AG10803 (cell line): ENCODE measurements around the gene AGFG2.
"Not testable (repeated sequence)": the region's sequence is repeated elsewhere in the genome, so short reads cannot be mapped to it uniquely, and the experiment has no call there.

ENCODE experiments used
- DNase-seq: peaks from one replicate; pipeline ENCODE4 v3.0.0; 2010; ENCODE audit warnings: low read depth
- H3K4me3 ChIP-seq: 2 replicates; pipeline ENCODE4 v1.5.1; 2011; ENCODE audit warnings: mild to moderate bottlenecking, low read length, control low read depth
- TF ChIP-seq, protein P1 (sequence below): conservative IDR thresholded peaks from 2 replicates; pipeline ENCODE4 v1.5.1; 2011; ENCODE audit warnings: mild to moderate bottlenecking, low read length, control low read depth, inconsistent platforms

Gene AGFG2

DNA sequence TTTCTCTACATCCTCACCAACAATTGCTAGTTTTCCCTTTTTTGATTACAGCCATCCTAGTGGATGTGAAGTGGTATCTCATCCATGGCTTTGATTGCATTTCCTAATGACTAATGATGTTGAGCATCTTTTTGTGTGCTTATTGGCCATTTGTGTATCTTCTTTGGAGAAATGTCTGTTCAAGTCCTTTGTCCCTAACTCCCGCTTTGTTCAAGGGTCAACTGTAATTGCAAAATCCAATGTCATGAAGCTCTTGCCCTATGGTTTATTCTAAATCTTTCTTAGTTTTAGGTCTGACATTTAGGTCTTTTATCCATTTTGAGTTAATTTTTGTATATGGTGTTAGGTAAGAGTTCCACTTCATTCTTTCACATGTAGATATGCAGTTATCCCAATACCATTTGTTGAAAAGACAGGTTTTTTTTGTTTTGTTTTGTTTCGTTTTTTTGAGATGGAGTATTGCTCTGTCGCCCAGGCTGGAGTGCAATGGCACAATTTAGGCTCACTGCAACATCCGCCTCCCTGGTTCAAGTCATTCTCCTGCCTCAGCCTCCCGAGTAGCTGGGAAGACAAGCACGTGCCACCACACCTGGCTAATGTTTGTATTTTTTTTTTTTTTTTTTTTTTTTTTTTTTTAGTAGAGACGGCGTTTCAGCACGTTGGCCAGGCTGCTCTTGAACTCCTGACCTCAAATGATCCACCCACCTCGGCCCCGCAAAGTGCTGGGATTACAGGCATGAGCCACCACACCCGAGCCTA lies 10.7 kb upstream of the AGFG2 start:
- not testable (repeated sequence) for DNase-seq

DNA sequence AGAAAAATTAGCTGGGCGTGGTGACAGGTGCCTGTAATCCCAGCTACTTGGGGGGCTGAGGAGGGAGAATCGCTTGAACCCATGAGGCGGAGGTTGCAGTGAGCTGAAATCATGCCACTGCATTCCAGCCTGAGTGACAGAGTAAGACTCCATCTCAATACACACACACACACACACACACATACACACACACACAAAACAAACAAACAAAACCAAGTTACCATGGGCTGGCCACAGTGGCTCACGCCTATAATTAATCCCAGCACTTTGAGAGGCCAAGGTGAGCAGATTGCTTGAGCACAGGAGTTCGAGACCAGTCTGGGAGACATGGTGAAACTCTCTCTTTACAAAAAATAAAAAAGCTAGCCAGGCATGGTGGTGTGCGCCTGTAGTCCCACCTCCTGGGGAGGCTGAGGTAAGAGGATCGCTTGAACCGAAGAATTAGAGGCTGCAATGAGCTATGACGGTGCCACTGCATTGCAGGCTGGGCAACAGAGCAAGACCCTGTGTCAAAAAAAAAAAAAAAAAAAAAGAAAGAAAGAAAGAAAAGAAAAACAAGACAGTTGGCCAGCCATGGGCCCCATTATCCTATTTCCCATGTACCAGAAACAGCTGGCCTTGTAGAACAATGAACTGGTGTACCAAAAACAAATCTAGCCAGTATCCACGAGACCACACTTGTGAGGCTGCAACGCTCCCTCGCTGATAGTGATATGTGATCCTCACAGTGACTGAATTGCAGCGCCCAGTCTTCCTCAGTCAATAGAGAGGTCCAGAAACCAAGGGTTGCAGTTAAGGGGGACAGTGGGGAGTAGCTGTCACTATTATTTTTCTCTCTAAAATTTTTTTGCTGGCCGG lies 6.6 kb upstream of the AGFG2 start:
- no peak for DNase-seq
- TF ChIP-seq, protein P1, sequence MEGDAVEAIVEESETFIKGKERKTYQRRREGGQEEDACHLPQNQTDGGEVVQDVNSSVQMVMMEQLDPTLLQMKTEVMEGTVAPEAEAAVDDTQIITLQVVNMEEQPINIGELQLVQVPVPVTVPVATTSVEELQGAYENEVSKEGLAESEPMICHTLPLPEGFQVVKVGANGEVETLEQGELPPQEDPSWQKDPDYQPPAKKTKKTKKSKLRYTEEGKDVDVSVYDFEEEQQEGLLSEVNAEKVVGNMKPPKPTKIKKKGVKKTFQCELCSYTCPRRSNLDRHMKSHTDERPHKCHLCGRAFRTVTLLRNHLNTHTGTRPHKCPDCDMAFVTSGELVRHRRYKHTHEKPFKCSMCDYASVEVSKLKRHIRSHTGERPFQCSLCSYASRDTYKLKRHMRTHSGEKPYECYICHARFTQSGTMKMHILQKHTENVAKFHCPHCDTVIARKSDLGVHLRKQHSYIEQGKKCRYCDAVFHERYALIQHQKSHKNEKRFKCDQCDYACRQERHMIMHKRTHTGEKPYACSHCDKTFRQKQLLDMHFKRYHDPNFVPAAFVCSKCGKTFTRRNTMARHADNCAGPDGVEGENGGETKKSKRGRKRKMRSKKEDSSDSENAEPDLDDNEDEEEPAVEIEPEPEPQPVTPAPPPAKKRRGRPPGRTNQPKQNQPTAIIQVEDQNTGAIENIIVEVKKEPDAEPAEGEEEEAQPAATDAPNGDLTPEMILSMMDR: no peak

More for the DNA sequence above, 10.7 kb upstream of the AGFG2 start:
- not testable (repeated sequence) for H3K4me3 ChIP-seq

DNA sequence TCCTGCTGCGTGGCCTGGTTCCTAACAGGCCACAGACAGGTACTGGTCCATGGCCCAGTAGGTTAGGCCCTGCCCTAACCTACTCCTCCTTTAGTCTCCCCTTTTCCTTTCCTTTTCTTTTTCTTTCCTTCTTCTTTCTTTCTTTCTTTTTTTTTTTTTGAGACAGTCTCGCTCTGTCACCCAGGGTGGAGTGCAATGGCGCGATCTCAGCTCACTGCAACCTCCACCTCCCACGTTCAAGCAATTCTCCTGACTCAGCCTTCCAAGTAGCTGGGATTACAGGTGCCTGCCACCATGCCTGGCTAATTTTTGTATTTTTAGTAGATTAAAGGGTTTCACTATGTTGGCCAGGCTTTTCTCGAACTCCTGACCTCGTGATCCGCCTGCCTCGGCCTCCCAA lies 3.0 kb upstream of the AGFG2 start:
- H3K4me3 ChIP-seq: not testable (repeated sequence)

More for the DNA sequence above, 6.6 kb upstream of the AGFG2 start:
- H3K4me3 ChIP-seq: no peak overlapping the region

DNA sequence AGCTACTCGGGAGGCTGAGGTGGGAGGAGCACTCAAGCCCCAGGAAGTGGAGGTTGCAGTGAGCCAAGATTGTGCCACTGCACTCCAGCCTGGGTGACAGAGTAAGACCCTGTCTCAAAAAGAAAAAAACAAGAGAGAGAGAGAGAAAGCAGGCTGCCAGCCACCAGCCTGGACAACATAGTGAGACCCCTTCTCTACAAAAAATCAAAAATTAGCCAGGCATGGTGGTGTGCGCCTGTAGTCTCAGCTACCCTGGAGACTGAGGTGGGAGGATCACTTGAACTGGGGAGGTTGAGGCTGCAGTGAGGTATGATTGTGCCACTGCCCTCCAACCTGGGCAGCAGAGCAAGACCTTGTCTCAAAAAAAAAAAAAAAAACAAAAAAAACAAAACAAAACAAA lies 2.3 kb upstream of the AGFG2 start:
- not testable (repeated sequence) for H3K4me3 ChIP-seq, DNase-seq

More for the DNA sequence above, 3.0 kb upstream of the AGFG2 start:
- DNase-seq: not testable (repeated sequence)

DNA sequence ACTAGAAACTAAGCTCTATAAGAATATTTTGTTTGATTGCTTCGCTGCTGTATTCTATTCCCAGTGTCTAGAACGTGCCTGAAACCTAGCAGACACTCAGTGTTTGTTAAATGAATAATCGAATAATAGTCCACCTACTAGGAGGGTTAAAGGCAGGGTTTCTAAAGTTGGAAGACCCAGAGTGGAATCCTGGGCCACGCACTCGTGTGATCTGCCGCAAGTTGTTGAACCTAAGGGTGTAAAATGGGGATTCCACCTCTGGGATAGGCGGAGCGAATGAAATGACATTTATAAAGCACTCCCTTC lies 702 bp upstream of the AGFG2 start:
- peak overlapping the region; percentile 56 for H3K4me3 ChIP-seq

DNA sequence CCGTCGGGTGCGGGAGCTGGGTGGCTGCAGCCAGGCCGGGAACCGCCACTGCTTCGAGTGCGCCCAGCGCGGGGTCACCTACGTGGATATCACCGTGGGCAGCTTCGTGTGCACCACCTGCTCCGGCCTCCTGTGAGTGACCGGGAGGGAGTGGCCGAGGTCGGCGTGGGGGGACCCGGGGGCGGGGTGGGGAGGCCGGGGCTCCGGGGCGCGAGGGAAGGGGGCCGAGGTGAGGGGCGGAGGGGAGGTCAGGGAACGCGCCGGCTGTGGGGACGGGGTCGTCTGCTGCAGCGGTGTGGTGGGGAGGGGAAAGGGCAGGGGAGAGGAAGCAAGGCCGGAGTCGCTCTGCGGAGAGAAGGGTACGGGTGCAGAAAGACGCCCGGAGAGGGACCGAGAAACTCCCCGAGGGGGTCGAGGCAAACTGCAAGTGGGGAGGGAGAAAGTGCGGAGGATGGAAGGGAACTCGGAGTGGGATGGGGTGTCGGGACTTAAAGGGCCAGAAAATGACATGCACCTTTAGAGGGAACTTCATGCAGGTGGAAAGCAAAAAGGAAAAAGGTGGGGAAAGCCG lies 518 bp downstream of the AGFG2 start:
- H3K4me3 ChIP-seq: peak overlapping the region; percentile 75
- no peak for DNase-seq
- TF ChIP-seq, protein P1: no peak

More for the DNA sequence above, 702 bp upstream of the AGFG2 start:
- no peak for DNase-seq
- TF ChIP-seq, protein P1: no peak

DNA sequence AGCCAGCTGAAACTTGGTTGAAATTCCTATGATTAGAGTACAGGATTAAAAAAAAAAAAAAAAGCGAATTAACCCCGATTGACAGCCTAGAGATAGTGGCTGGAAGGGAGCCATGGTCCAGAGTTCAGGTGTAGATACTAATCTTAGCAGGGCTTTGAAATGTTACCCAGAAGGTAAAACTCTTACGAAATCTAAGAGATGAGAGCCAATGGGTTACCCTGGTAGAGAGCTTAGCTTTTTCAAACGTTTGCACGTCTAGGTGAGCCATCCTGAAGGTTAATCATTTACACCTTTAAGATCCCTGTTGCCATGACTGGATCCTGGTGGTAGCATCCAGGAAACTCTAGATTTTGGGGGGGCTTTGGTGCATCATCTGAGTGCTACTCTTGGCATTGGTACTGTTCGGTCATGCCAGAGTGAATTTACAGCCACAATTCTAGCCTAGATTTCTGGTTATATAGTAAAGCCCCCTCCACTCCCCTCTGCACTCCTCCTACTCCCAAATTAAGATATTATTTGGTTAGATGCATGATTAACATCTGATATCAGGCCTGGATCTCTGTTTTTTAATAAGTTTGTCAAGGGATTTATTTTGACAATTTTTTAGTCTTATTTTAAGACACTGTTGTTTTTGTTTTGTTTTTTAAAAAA lies 1.2 kb downstream of the AGFG2 start:
- TF ChIP-seq, protein P1: no peak
- DNase-seq: no peak
- H3K4me3 ChIP-seq: peak overlapping the region; percentile 75; the same call in 1 of the 2 replicates

DNA sequence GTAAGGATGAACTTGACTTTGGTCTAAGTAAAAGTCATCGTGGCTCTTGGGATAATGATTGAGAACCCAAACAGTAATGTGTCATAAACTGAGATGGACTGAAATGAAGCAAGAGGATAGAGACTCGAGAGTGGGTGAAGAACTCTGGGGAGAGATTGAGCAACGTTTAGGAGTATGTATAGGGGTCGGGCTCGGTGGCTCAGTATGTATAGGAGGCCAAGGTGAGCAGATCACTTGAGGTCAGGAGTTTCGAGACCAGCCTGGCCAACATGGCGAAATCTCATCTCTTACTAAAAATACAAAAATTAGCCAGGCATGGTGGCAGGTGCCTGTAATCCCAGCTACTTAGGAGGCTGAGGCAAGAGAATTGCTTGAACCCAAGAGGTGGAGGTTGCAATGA lies 2.3 kb downstream of the AGFG2 start:
- not testable (repeated sequence) for H3K4me3 ChIP-seq, DNase-seq

DNA sequence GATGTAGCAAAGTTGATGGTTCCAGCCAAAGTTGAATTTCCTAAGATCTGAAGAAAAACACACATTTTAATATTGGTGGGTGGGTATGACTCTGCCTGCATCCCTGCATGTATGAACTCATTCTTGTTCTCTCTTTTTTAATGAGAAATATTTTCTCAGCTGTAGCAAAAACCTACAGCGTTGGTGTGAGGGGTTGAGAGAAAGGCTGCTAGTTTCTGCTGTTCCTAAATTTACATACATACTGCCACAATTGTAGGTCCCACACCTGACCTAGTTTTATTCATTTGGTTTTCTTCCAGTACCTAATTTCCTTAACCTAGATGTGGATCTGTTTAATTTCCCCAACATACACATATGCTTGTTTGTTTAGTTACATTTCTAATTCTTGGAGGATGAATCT lies 4.6 kb downstream of the AGFG2 start:
- TF ChIP-seq, protein P1: no peak
- H3K4me3 ChIP-seq: no peak overlapping the region
- no peak for DNase-seq
